IMR-90 (cell line): Measurements from ENCODE around the gene CDH3. TPM values are rescaled to one million over a fixed set of nuclear protein-coding genes. Genes with fewer than 3 reads are reported as not detected.

Source experiments
- ATAC-seq: fragments of 200-7000 bp; cut with Tn5 transposase; 2 replicates; pipeline ENCODE4 v1.9.1; 2020; ENCODE audit warnings: low read depth, mild to moderate bottlenecking, moderate library complexity
- BruUV-seq: library from RNA; stranded (reverse); fragments of 400-500 nt; replicated peaks from 2 replicates; lab custom pipeline; 2021; lab: Mats Ljungman, UMichigan
- CTCF ChIA-PET: fragments of 300-600 bp; formaldehyde crosslinking; extraction: SDS; loops from one replicate; lab custom pipeline; 2021; ENCODE audit warnings: antibody characterized with exemption; lab: Yijun Ruan, JAX
- POLR2A ChIA-PET: fragments of 300-600 bp; sonication (Branson Sonifier 250); formaldehyde crosslinking; loops from one replicate; lab custom pipeline; 2022; ENCODE audit warnings: antibody characterized with exemption; ENCODE audit not compliant: unreplicated experiment; lab: Charles Lee
- DNase-seq: peaks from one replicate; pipeline ENCODE4 v3.0.0; 2013
- H2AFZ ChIP-seq: replicated peaks from 2 replicates; pipeline ENCODE3; 2013; ENCODE audit warnings: low read length, mild to moderate bottlenecking; ENCODE audit not compliant: poor library complexity
- H2AK5ac ChIP-seq: 2 replicates; pipeline ENCODE4 v1.6.1; 2013; ENCODE audit warnings: low read depth, low read length, inconsistent platforms
- H2AK9ac ChIP-seq: replicated peaks from 2 replicates; pipeline ENCODE3; 2013; ENCODE audit warnings: mild to moderate bottlenecking, low read depth, low read length, moderate library complexity; ENCODE audit not compliant: poor library complexity
- H2BK120ac ChIP-seq: 2 replicates; pipeline ENCODE4 v1.6.1; 2013; ENCODE audit warnings: low read depth, low read length, inconsistent platforms
- H2BK15ac ChIP-seq: 3 replicates; pipeline ENCODE4 v1.6.1; 2013; ENCODE audit warnings: low read depth, low read length, inconsistent platforms
- H2BK20ac ChIP-seq: 2 replicates; pipeline ENCODE4 v1.6.1; 2013; ENCODE audit warnings: low read depth, mild to moderate bottlenecking, inconsistent platforms, low read length, moderate library complexity
- H2BK5ac ChIP-seq: 2 replicates; pipeline ENCODE4 v1.6.1; 2013; ENCODE audit warnings: mild to moderate bottlenecking, low read depth, low read length, inconsistent platforms; ENCODE audit not compliant: poor library complexity, severe bottlenecking
- H3K14ac ChIP-seq: replicated peaks from 2 replicates; pipeline ENCODE4 v1.6.1; 2013; ENCODE audit warnings: low read depth, low read length, inconsistent platforms
- H3K18ac ChIP-seq: 2 replicates; pipeline ENCODE4 v1.6.1; 2013; ENCODE audit warnings: low read depth, low read length, control low read depth
- H3K23ac ChIP-seq: 2 replicates; pipeline ENCODE4 v1.6.1; 2013; ENCODE audit warnings: low read depth, low read length, inconsistent platforms
- H3K27ac ChIP-seq: 2 replicates; pipeline ENCODE4 v1.5.1; 2013; ENCODE audit warnings: mild to moderate bottlenecking, control low read depth, low read length; ENCODE audit not compliant: insufficient read depth
- H3K27me3 ChIP-seq: 2 replicates; pipeline ENCODE4 v1.6.1; 2013; ENCODE audit warnings: low read length; ENCODE audit not compliant: control insufficient read depth, insufficient read depth
- H3K36me3 ChIP-seq: 2 replicates; pipeline ENCODE4 v1.6.1; 2013; ENCODE audit warnings: low read length, mixed read lengths; ENCODE audit not compliant: control insufficient read depth, insufficient read depth
- H3K4ac ChIP-seq: 2 replicates; pipeline ENCODE4 v1.6.1; 2013; ENCODE audit warnings: low read depth, low read length, inconsistent platforms
- H3K4me1 ChIP-seq: 2 replicates; pipeline ENCODE4 v1.6.1; 2013; ENCODE audit warnings: low read length, mixed read lengths; ENCODE audit not compliant: control insufficient read depth, insufficient read depth
- H3K4me2 ChIP-seq: 2 replicates; pipeline ENCODE4 v1.6.1; 2013; ENCODE audit warnings: low read depth, mild to moderate bottlenecking, control low read depth, low read length, moderate library complexity
- H3K4me3 ChIP-seq: 2 replicates; pipeline ENCODE4 v1.5.1; 2013; ENCODE audit warnings: low read depth, mild to moderate bottlenecking, control low read depth, low read length, moderate library complexity; ENCODE audit not compliant: insufficient read depth
- H3K56ac ChIP-seq: 2 replicates; pipeline ENCODE4 v1.6.1; 2013; ENCODE audit warnings: low read length, inconsistent platforms; ENCODE audit not compliant: insufficient read depth; ENCODE audit errors: extremely low read depth
- H3K79me1 ChIP-seq, 2 experiments: 2 replicates each; pipeline ENCODE4 v1.6.1; 2013; ENCODE audit warnings: low read length in 2 of 2, inconsistent platforms in 1 of 2, low read depth in 1 of 2
- H3K9ac ChIP-seq: 2 replicates; pipeline ENCODE4 v1.6.1; 2013; ENCODE audit warnings: low read depth, low read length, control low read depth
- H3K9me1 ChIP-seq: 2 replicates; pipeline ENCODE4 v1.6.1; 2013; ENCODE audit warnings: low read length, inconsistent platforms; ENCODE audit not compliant: insufficient read depth
- H3K9me3 ChIP-seq: 2 replicates; pipeline ENCODE4 v1.6.1; 2013; ENCODE audit warnings: low read length; ENCODE audit not compliant: control insufficient read depth, insufficient read depth
- H4K20me1 ChIP-seq: 2 replicates; pipeline ENCODE4 v1.6.1; 2013; ENCODE audit warnings: low read length, inconsistent platforms; ENCODE audit not compliant: insufficient read depth
- H4K5ac ChIP-seq: 2 replicates; pipeline ENCODE4 v1.6.1; 2013; ENCODE audit warnings: mild to moderate bottlenecking, low read depth, low read length, control low read depth
- H4K8ac ChIP-seq, 2 experiments: 2 replicates each; pipeline ENCODE4 v1.6.1; 2013; ENCODE audit warnings: low read depth in 2 of 2, low read length in 2 of 2, control low read depth in 1 of 2, inconsistent platforms in 1 of 2
- H4K91ac ChIP-seq: 2 replicates; pipeline ENCODE4 v1.6.1; 2013; ENCODE audit warnings: low read depth, low read length, inconsistent platforms; ENCODE audit not compliant: insufficient read depth
- BHLHE40 ChIP-seq: fragments of 150-350 bp; IDR thresholded peaks from 2 replicates; pipeline ENCODE4 v1.6.1; 2016; ENCODE audit warnings: mild to moderate bottlenecking, low read depth, low read length
- CHD1 ChIP-seq: IDR thresholded peaks from 2 replicates; pipeline ENCODE4 v1.6.1; 2012; ENCODE audit warnings: low read depth, low read length, improper control_type of control experiment
- MAFK ChIP-seq: IDR thresholded peaks from 2 replicates; pipeline ENCODE4 v1.6.1; 2012; ENCODE audit warnings: low read depth, low read length, improper control_type of control experiment
- MAZ ChIP-seq: IDR thresholded peaks from 2 replicates; pipeline ENCODE4 v1.6.1; 2012; ENCODE audit warnings: low read depth, mild to moderate bottlenecking, low read length, improper control_type of control experiment, moderate library complexity, borderline replicate concordance
- MXI1 ChIP-seq: IDR thresholded peaks from 2 replicates; pipeline ENCODE4 v1.6.1; 2012; ENCODE audit warnings: low read depth, mild to moderate bottlenecking, low read length, moderate library complexity, borderline replicate concordance
- SMC3 ChIP-seq: fragments of 150-350 bp; IDR thresholded peaks from 2 replicates; pipeline ENCODE4 v1.6.1; 2016; ENCODE audit warnings: low read depth, mild to moderate bottlenecking, antibody characterized with exemption, low read length, moderate library complexity
- WGBS, 2 experiments: methylation state at CpG; one replicate each; pipeline versions ENCODE4 v1.1.5 to v1.1.7; 2013; ENCODE audit warnings: missing lambda C conversion rate in 2 of 2; ENCODE audit not compliant: insufficient read length in 1 of 2; ENCODE audit errors: extremely low coverage in 2 of 2; 5-methylcytosine and 5-hydroxymethylcytosine counted together
- dilution Hi-C: fragments of 300-500 bp; cut with HindIII; formaldehyde crosslinking; loops from one replicate; pipeline ENCODE4 v1.14.3; 2018; ENCODE audit warnings: low sequenced_read_pairs; ENCODE audit not compliant: unreplicated experiment
- in situ Hi-C: fragments of 300-500 bp; cut with MboI; formaldehyde crosslinking; loops from 3 replicates; pipeline ENCODE4 v1.14.3; 2019; ENCODE audit warnings: low sequenced_read_pairs, inconsistent platforms, mixed read lengths
- intact Hi-C: fragments of 100-400 bp; cut with micrococcal nuclease; formaldehyde crosslinking; loops from 2 replicates; pipeline ENCODE4 v1.10.0; 2022
- polyA plus RNA-seq, 3 experiments: library from polyadenylated mRNA; depleted of rRNA; stranded (reverse); fragments of >200 nt; gene quantifications; 2 replicates each; pipeline ENCODE4 v1.2.3, GENCODE V29; 2012; ENCODE audit warnings: low replicate concordance in 1 of 3
- total RNA-seq: library from RNA; depleted of rRNA; stranded (reverse); fragments of >200 nt; gene quantifications from 2 replicates; pipeline ENCODE4 v1.2.3, GENCODE V29; 2012
- TF ChIP-seq, protein P1 (sequence below): conservative IDR thresholded peaks from 2 replicates; pipeline ENCODE4 v1.5.1; 2012; ENCODE audit warnings: mild to moderate bottlenecking, low read depth, low read length, improper control_type of control experiment
- TF ChIP-seq, protein P2 (sequence below): fragments of 150-350 bp; IDR thresholded peaks from 2 replicates; pipeline ENCODE4 v1.6.1; 2017; ENCODE audit warnings: mild to moderate bottlenecking, antibody characterized with exemption, low read length, low read depth

The CDH3 gene
- total and polyA plus RNA-seq, 2 of the 4 experiments (the other 2 are of a cell fraction): not detected

DNA sequence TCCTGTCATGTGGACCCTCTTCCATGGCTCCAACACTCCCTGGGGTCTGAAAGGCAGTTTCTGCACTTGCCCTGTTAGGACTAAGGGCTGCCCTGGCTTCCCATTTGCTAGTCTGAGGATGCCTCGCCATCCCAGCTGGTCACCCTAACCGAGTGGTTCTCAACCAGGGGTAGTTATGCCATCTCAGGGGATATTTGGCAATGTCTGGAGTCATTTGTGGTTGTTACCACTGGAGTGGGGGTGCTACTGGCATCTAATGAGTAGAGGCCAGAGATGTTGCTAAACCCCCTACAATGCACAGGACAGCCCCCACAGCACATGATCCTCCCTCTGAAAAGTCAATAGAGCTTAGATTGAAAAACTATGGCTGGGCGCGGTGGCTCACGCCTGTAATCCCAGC, 65.1 kb downstream of the CDH3 start:
- H3K9me1 ChIP-seq: no peaks in the 10 kb centered on the region
- no peak overlapping the region for H2BK20ac ChIP-seq
- no CpG with 5 or more reads among the region's 5 CpGs for WGBS, 2 experiments
- no peaks in the 10 kb centered on the region for H3K79me1 ChIP-seq
- no peak overlapping the region for H4K91ac ChIP-seq
- H2BK5ac ChIP-seq: no peak overlapping the region
- intact Hi-C loops: no loop called here
- DNase-seq: no peak
- BruUV-seq: no TSS peak
- H3K4ac ChIP-seq: no peak overlapping the region
- H3K14ac ChIP-seq: no peak overlapping the region
- in situ Hi-C loops: no loop called here
- H3K4me2 ChIP-seq: no peak overlapping the region
- no peak overlapping the region for H2BK15ac ChIP-seq
- no peak for ATAC-seq
- H2AK5ac ChIP-seq: no peak overlapping the region
- POLR2A ChIA-PET: no interaction called here
- peaks cover 18% of the 10 kb centered on the region for H3K27me3 ChIP-seq
- no peak overlapping the region for H3K27ac ChIP-seq
- H4K20me1 ChIP-seq: no peaks in the 10 kb centered on the region
- no peak overlapping the region for H4K5ac ChIP-seq
- H3K4me3 ChIP-seq: no peak overlapping the region
- no peak overlapping the region for H4K8ac ChIP-seq
- no peak overlapping the region for H3K18ac ChIP-seq
- H3K9me3 ChIP-seq: no peaks in the 10 kb centered on the region
- no peak overlapping the region for H3K56ac ChIP-seq
- peaks cover 2% of the 10 kb centered on the region; the same call in 1 of the 2 replicates for H3K4me1 ChIP-seq
- dilution Hi-C loops: no loop called here
- H2AFZ ChIP-seq: no peak overlapping the region
- CTCF ChIA-PET: no interaction called here
- H3K9ac ChIP-seq: no peak overlapping the region
- no peak for TF ChIP-seq SMC3
- TF ChIP-seq MAFK: no peak
- TF ChIP-seq MXI1: no peak
- TF ChIP-seq CHD1: no peak
- TF ChIP-seq BHLHE40: no peak
- TF ChIP-seq, protein P1, sequence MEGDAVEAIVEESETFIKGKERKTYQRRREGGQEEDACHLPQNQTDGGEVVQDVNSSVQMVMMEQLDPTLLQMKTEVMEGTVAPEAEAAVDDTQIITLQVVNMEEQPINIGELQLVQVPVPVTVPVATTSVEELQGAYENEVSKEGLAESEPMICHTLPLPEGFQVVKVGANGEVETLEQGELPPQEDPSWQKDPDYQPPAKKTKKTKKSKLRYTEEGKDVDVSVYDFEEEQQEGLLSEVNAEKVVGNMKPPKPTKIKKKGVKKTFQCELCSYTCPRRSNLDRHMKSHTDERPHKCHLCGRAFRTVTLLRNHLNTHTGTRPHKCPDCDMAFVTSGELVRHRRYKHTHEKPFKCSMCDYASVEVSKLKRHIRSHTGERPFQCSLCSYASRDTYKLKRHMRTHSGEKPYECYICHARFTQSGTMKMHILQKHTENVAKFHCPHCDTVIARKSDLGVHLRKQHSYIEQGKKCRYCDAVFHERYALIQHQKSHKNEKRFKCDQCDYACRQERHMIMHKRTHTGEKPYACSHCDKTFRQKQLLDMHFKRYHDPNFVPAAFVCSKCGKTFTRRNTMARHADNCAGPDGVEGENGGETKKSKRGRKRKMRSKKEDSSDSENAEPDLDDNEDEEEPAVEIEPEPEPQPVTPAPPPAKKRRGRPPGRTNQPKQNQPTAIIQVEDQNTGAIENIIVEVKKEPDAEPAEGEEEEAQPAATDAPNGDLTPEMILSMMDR: no peak
- TF ChIP-seq MAZ: no peak
- TF ChIP-seq, protein P2, sequence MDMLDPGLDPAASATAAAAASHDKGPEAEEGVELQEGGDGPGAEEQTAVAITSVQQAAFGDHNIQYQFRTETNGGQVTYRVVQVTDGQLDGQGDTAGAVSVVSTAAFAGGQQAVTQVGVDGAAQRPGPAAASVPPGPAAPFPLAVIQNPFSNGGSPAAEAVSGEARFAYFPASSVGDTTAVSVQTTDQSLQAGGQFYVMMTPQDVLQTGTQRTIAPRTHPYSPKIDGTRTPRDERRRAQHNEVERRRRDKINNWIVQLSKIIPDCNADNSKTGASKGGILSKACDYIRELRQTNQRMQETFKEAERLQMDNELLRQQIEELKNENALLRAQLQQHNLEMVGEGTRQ: no peak
- no peak overlapping the region for H3K23ac ChIP-seq
- H2AK9ac ChIP-seq: no peak overlapping the region
- H3K36me3 ChIP-seq: no peaks in the 10 kb centered on the region
- no peak overlapping the region for H2BK120ac ChIP-seq
